K562 (cell line): Measurements from ENCODE around the gene NECAB2. TPM values are rescaled to one million over a fixed set of nuclear protein-coding genes. Genes with fewer than 3 reads are reported as not detected.

Experiments used
- ATAC-seq: fragments of 200-7000 bp; cut with Tn5 transposase; 3 replicates; pipeline ENCODE4 v1.9.1; 2020; ENCODE audit warnings: moderate library complexity
- BruUV-seq: library from RNA; stranded (reverse); fragments of 400-500 nt; replicated peaks from 2 replicates; lab custom pipeline; 2021; lab: Mats Ljungman, UMichigan
- CTCF ChIA-PET: fragments of 300-600 bp; formaldehyde crosslinking; extraction: SDS; loops from one replicate; lab custom pipeline; 2021; ENCODE audit warnings: low intra/inter-chr PET ratio; lab: Yijun Ruan, JAX
- POLR2A ChIA-PET: fragments of 300-600, 350-650 bp; sonication (Branson Sonifier 250); formaldehyde crosslinking; extraction: SDS; loops from one replicate; lab custom pipeline; 2021; ENCODE audit warnings: antibody characterized with exemption, inconsistent platforms; lab: Yijun Ruan, JAX
- DNase-seq, 4 experiments: peaks; one replicate each; pipeline versions ENCODE4 v3.0.0 to v3.0.0-alpha.2; 2011 to 2018; ENCODE audit warnings: low spot score in 3 of 4, mixed read lengths in 3 of 4; ENCODE audit errors: extremely low read depth in 1 of 4
- FAIRE-seq: peaks from 2 replicates; lab custom pipeline; 2011; peaks lifted over from hg19 to GRCh38; lab: Jason Lieb, UNC
- H2AFZ ChIP-seq: 2 replicates; pipeline ENCODE4 v1.6.0; 2011; ENCODE audit warnings: low read depth, low read length, control low read depth, inconsistent platforms
- H3K27ac ChIP-seq: fragments of 200-600 bp; 3 replicates; pipeline ENCODE4 v1.8.0; 2011; ENCODE audit warnings: low read depth, mild to moderate bottlenecking, control low read depth, inconsistent platforms, low read length, moderate library complexity, mixed read lengths; ENCODE audit errors: extremely low read depth
- H3K27me3 ChIP-seq, 2 experiments: fragments of 300-600 bp in 1 of 2; 2 replicates in 1 of 2; 3 replicates in 1 of 2; pipeline versions ENCODE4 v1.6.0 to v1.8.0; 2011; ENCODE audit warnings: inconsistent platforms in 2 of 2, low read length in 2 of 2, mild to moderate bottlenecking in 1 of 2, mixed read lengths in 1 of 2, moderate library complexity in 1 of 2; ENCODE audit not compliant: control insufficient read depth in 2 of 2, insufficient read depth in 2 of 2
- H3K36me3 ChIP-seq: fragments of 300-600 bp; 3 replicates; pipeline ENCODE4 v1.8.0; 2011; ENCODE audit warnings: mild to moderate bottlenecking, low read length, inconsistent platforms; ENCODE audit not compliant: control insufficient read depth, insufficient read depth
- H3K4me1 ChIP-seq, 2 experiments: fragments of 200-600 bp in 1 of 2; replicated peaks in 1 of 2; 2 replicates in 1 of 2; 3 replicates in 1 of 2; pipeline versions ENCODE4 v1.5.1 to v1.8.0; 2011; ENCODE audit warnings: inconsistent platforms in 2 of 2, low read length in 2 of 2, mild to moderate bottlenecking in 1 of 2, mixed read lengths in 1 of 2, moderate library complexity in 1 of 2; ENCODE audit not compliant: control insufficient read depth in 2 of 2, insufficient read depth in 2 of 2
- H3K4me2 ChIP-seq: 2 replicates; pipeline ENCODE4 v1.6.1; 2011; ENCODE audit warnings: low read length, control low read depth, inconsistent platforms, mixed read lengths; ENCODE audit not compliant: insufficient read depth
- H3K4me3 ChIP-seq: fragments of 200-600 bp; sonication (generic), shearing (Covaris generic); 2 replicates; pipeline ENCODE4 v1.5.1; 2016; ENCODE audit warnings: control low read depth, inconsistent platforms
- H3K79me2 ChIP-seq: fragments of 200-600 bp; 3 replicates; pipeline ENCODE4 v1.8.0; 2011; ENCODE audit warnings: low read length, inconsistent platforms; ENCODE audit not compliant: control insufficient read depth, insufficient read depth
- H3K9ac ChIP-seq, 2 experiments: 2 replicates each; pipeline versions ENCODE4 v1.6.0 to v1.6.1; 2011; ENCODE audit warnings: low read depth in 2 of 2, low read length in 2 of 2, control low read depth in 1 of 2, inconsistent platforms in 1 of 2, mild to moderate bottlenecking in 1 of 2, mixed read lengths in 1 of 2; ENCODE audit not compliant: insufficient read depth in 1 of 2
- H3K9me1 ChIP-seq: one replicate; pipeline ENCODE4 v1.6.0; 2011; ENCODE audit warnings: inconsistent platforms, mild to moderate bottlenecking, low read length, moderate library complexity; ENCODE audit not compliant: control insufficient read depth, insufficient read depth
- H3K9me3 ChIP-seq: replicated peaks from 2 replicates; pipeline ENCODE4 v1.5.1; 2011; ENCODE audit warnings: low read depth, low read length, inconsistent platforms; ENCODE audit not compliant: control insufficient read depth, insufficient read depth
- H4K20me1 ChIP-seq: replicated peaks from 2 replicates; pipeline ENCODE4 v1.6.1; 2011; ENCODE audit warnings: low read length, inconsistent platforms, mixed read lengths; ENCODE audit not compliant: control insufficient read depth, insufficient read depth
- CREM ChIP-seq: IDR thresholded peaks from 2 replicates; pipeline ENCODE4 v1.6.1; 2014; ENCODE audit warnings: antibody characterized with exemption, low read depth
- GTF2E2 ChIP-seq: fragments of 200-800 bp; sonication (Bioruptor generic); IDR thresholded peaks from 2 replicates; pipeline ENCODE4 v1.6.1; 2016; ENCODE audit warnings: missing genetic modification characterization, missing compliant biosample characterization
- HNRNPLL ChIP-seq: fragments of 200-400 bp; formaldehyde crosslinking; IDR thresholded peaks from 2 replicates; pipeline ENCODE4 v1.6.1; 2017; ENCODE audit warnings: low read length, low read depth, mild to moderate bottlenecking; ENCODE audit not compliant: poor library complexity, severe bottlenecking
- MCM3 ChIP-seq: fragments of 450-650 bp; IDR thresholded peaks from 2 replicates; pipeline ENCODE4 v1.6.1; 2016
- MYC ChIP-seq, 2 experiments: fragments of 250-450 bp in 1 of 2; sonication (Bioruptor Pico) in 1 of 2; IDR thresholded peaks; 2 replicates each; pipeline versions ENCODE4 v1.5.1 to v1.6.1; 2012 to 2021; ENCODE audit warnings: low read depth in 2 of 2, borderline replicate concordance in 1 of 2, improper control_type of control experiment in 1 of 2, low read length in 1 of 2, mild to moderate bottlenecking in 1 of 2, moderate library complexity in 1 of 2
- NRF1 ChIP-seq, 2 experiments: fragments of 450-650 bp; IDR thresholded peaks in 1 of 2; conservative IDR thresholded peaks in 1 of 2; 2 replicates each; pipeline ENCODE4 v1.6.1; 2014; ENCODE audit warnings: mild to moderate bottlenecking in 2 of 2
- SIN3B ChIP-seq: fragments of 450-650 bp; IDR thresholded peaks from 2 replicates; pipeline ENCODE4 v1.6.1; 2017; ENCODE audit warnings: low read depth, mild to moderate bottlenecking, moderate library complexity
- TRIM28 ChIP-seq: fragments of 450-650 bp; IDR thresholded peaks from 2 replicates; pipeline ENCODE4 v1.6.1; 2017
- ZNF133 ChIP-seq: fragments of 250-450 bp; sonication (Bioruptor Pico); IDR thresholded peaks from 2 replicates; pipeline ENCODE4 v1.4.0; 2020; ENCODE audit warnings: mild to moderate bottlenecking
- ZNF408 ChIP-seq: fragments of 250-450 bp; sonication (Bioruptor Pico); IDR thresholded peaks from 2 replicates; pipeline ENCODE4 v1.4.0; 2020; ENCODE audit warnings: low read depth, mild to moderate bottlenecking, moderate library complexity
- ZNF57 ChIP-seq: fragments of 450-650 bp; formaldehyde crosslinking; IDR thresholded peaks from 2 replicates; pipeline ENCODE4 v1.4.0; 2020; ENCODE audit warnings: mild to moderate bottlenecking, moderate library complexity
- ZNF696 ChIP-seq: fragments of 250-450 bp; sonication (Bioruptor Pico); conservative IDR thresholded peaks from 2 replicates; pipeline ENCODE4 v1.4.0; 2020; ENCODE audit warnings: mild to moderate bottlenecking, moderate library complexity
- ZNF778 ChIP-seq: fragments of 450-650 bp; formaldehyde crosslinking; IDR thresholded peaks from 2 replicates; pipeline ENCODE4 v1.4.0; 2020; ENCODE audit warnings: mild to moderate bottlenecking, moderate library complexity
- WGBS: fragments of 100-300 bp; shearing (Covaris generic); methylation state at CpG from one replicate; pipeline ENCODE4 v1.1.6; 2016; ENCODE audit warnings: low coverage, mixed read lengths; ENCODE audit not compliant: insufficient coverage; ENCODE audit errors: missing lambda C conversion rate; 5-methylcytosine and 5-hydroxymethylcytosine counted together
- in situ Hi-C: fragments of 300-500 bp; cut with MboI; formaldehyde crosslinking; loops from 4 replicates; pipeline ENCODE4 v1.15.0; 2018; ENCODE audit warnings: inconsistent platforms, mixed read lengths
- intact Hi-C: fragments of 100-400 bp; cut with micrococcal nuclease; formaldehyde crosslinking; loops from 2 replicates; pipeline ENCODE4 v1.14.2; 2022
- polyA plus RNA-seq, 8 experiments: library from polyadenylated mRNA; depleted of rRNA in 4 of 8; stranded (reverse) in 5 of 8; unstranded in 3 of 8; fragments of >200 nt; fragmentation: Nextera tagmentation in 2 of 8; fragmentation: Illumina TruSeq in 1 of 8; extraction: Ambion mirVana in 2 of 8; extraction: Trizol in 1 of 8; gene quantifications; 2 replicates each; pipeline versions ENCODE4 v1.2.1 to v1.2.3, GENCODE V29; 2011 to 2014; ENCODE audit warnings: inconsistent platforms in 1 of 8, missing spikeins in 1 of 8
- total RNA-seq, 7 experiments: library from RNA; depleted of rRNA in 6 of 7; stranded (reverse); fragments of >200 nt in 6 of 7; fragmentation: Illumina TruSeq in 2 of 7; extraction: Trizol in 2 of 7; gene quantifications; 2 replicates each; pipeline versions ENCODE4 v1.2.1 to v1.2.3, GENCODE V29; 2011 to 2021; ENCODE audit warnings: low replicate concordance in 1 of 7
- TF ChIP-seq, protein P1 (sequence below): sonication (generic); formaldehyde crosslinking; IDR thresholded peaks from 2 replicates; pipeline ENCODE4 v1.8.1; 2023; ENCODE audit warnings: mild to moderate bottlenecking, missing genetic modification reagents

The NECAB2 gene
- total and polyA plus RNA-seq, 9 of the 15 experiments (the other 6 are each of a cell fraction or from before 2014, with no cell fraction given), result 0.03 to 0.28 TPM; not detected in 7

DNA sequence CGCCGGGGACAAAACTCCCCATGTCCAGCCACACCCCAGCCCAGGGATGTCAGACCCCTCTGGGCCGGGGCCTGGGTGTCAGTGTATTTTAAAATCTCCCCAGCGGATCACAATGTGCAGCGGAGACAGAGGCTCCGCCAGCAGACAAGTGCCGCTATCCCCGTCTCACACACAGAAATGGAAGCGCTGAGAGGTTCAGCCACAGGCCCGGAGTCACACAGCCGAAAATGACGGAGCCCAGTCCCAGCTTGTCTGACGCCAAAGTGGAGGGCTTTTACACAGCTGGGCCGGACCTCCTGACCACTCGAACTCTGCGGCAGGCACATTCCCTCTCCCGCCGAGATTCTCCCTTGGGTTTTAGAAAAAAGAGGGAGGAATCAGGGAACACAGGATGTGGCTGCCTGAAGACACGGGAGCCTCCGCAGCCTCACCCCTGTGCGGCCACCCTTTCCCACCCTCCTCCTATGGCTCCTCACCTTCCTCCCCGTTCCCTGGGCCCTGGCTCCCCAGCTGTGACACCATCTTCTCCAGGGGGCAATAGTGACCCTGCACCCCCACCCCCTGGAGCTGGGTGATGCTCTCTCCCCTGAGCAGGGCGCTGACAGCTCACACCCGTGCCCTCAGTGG, 21.8 kb upstream of the NECAB2 start (continued):
- TF ChIP-seq, protein P1, sequence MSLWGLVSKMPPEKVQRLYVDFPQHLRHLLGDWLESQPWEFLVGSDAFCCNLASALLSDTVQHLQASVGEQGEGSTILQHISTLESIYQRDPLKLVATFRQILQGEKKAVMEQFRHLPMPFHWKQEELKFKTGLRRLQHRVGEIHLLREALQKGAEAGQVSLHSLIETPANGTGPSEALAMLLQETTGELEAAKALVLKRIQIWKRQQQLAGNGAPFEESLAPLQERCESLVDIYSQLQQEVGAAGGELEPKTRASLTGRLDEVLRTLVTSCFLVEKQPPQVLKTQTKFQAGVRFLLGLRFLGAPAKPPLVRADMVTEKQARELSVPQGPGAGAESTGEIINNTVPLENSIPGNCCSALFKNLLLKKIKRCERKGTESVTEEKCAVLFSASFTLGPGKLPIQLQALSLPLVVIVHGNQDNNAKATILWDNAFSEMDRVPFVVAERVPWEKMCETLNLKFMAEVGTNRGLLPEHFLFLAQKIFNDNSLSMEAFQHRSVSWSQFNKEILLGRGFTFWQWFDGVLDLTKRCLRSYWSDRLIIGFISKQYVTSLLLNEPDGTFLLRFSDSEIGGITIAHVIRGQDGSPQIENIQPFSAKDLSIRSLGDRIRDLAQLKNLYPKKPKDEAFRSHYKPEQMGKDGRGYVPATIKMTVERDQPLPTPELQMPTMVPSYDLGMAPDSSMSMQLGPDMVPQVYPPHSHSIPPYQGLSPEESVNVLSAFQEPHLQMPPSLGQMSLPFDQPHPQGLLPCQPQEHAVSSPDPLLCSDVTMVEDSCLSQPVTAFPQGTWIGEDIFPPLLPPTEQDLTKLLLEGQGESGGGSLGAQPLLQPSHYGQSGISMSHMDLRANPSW (CRISPR knock-in tag), result no peak
- TF ChIP-seq SIN3B (no peak), ZNF57 (CRISPR knock-in tag) (no peak)

DNA sequence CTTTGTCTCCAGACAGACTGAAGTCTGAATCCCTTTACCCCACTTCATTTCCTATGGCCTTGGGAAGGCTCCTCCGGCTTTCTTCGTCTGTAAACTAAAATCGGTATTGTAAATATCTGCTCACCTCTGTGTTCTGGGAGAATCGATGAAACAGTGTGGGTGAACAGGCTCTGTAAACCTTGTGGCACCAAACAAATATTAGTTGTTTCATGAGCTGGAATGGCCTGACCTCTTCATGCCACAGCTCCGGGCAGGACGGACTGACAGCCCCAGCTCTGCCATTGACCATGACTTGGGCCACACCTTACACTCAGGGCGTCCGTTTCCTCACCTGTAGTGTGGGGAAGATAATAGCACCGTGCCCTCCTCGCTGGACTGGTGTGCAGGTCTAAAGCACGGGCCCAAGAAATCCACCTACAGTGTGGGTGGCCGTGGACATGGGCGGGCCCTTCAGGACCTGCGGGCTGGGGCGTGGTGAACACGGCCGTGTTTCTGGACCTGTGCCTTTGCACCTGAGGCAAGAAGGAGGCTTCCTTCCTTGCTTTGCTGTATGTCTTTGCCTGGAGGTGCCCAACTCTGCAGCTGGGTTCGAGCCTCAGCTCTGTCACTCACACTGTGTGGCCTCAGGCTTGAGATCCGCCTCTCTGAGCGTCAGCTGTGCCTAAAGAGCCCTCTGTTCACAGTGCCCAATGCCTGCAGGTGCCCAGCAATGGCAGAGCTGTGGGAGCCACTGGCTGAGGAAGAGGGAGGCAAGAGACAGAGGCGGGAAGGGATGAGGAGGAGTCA, 21.1 kb upstream of the NECAB2 start:
- Histone ChIP-seq H3K27me3 (peaks cover 22 to 25% of the 10 kb centered on the region in 2 experiments; a peak in 4 of 5 replicates), H4K20me1 (0 out of 2 replicates have a peak, but pooled peaks cover 3% of the 10 kb centered on the region), H3K4me3 (no peak overlapping the region), H3K9ac (no peak overlapping the region; a peak in 1 of 4 replicates), H3K9me1 (no peaks in the 10 kb centered on the region), H3K36me3 (no peaks in the 10 kb centered on the region), H2AFZ (no peak overlapping the region), H3K4me1 (peaks cover 0 to 24% of the 10 kb centered on the region in 2 experiments; a peak in 2 of 5 replicates), H3K4me2 (no peak overlapping the region), H3K9me3 (no peaks in the 10 kb centered on the region), H3K79me2 (no peaks in the 10 kb centered on the region), H3K27ac (no peak overlapping the region)
- WGBS, result 22% methylated on average over 21 of the region's 21 CpGs
- ChIA-PET CTCF (no interaction called here), POLR2A (interaction anchor here (0.7 to 1.3 kb wide), 5 partner anchors 12 to 170 kb away, joined by 3 to 5 read pairs (median 4); partner anchors contain the start of gene MBTPS1)
- DNase-seq (no peak), FAIRE-seq (no peak), ATAC-seq (peak; percentile 11)
- intact Hi-C loops, result no loop called here
- in situ Hi-C loops, result no loop called here
- BruUV-seq, result no TSS peak
- no peak for TF ChIP-seq GTF2E2 (tag)
- TF ChIP-seq CREM, result no peak
- no peak for TF ChIP-seq ZNF408 (CRISPR knock-in tag)
- no peak for TF ChIP-seq MCM3
- no peak for TF ChIP-seq NRF1 (conservative IDR thresholded peaks at IDR 0.05 in 1 of 2, IDR thresholded peaks at IDR 0.05 in 1 of 2)
- TF ChIP-seq HNRNPLL, result no peak
- no peak for TF ChIP-seq ZNF778 (CRISPR knock-in tag)
- TF ChIP-seq ZNF696 (CRISPR knock-in tag), result no peak
- no peak for TF ChIP-seq ZNF133
- no peak for TF ChIP-seq MYC (IDR thresholded peaks at IDR 0.05; ENCODE audit: low read depth, low read length)
- no peak for TF ChIP-seq MYC (CRISPR knock-in tag; IDR thresholded peaks at IDR 0.05; ENCODE audit: borderline replicate concordance, low read depth)
- no peak for TF ChIP-seq TRIM28
